HK-2 (cell line): ENCODE measurements around the gene RRBP1.
"Not testable (repeated sequence)": the region's sequence is repeated elsewhere in the genome, so short reads cannot be mapped to it uniquely, and the experiment has no call there.

Source experiments
- DNase-seq: peaks from one replicate; pipeline ENCODE4 v3.0.0-alpha.2; 2018; ENCODE audit not compliant: unreplicated experiment

Gene RRBP1

GRCh38 chr20:17662333-17663039 lies 19.6 kb downstream of the RRBP1 start:
- no peak for DNase-seq

DNA sequence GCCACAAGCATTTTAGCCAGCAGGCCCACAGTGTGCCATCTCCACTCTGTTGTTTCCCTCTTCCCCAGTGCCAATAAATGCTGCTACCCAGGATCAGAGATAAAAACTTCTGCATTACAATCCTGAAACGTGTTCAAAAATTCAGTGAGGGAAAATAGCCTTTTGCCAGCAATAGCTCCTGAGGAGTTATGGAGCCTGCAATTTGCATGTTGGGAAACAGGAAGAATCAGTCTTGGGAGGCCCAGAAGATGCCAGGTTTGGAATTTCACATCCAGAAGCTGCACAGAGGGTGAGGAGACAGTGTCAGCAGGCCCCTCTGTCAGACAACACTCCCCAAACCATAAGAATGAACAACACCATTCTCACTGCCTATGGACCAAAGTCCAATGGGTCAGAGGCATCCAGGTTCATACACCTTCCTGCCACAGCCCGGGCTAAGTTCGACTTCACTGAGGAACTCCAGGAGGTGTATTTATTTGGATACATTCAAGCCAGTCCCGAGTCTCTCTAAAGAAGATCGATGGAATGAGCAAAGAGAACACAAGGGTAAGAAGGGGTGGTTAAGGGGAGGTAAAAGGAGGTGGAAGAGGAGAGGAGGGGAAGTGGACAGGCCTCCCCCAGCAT lies 20.8 kb downstream of the RRBP1 start:
- no peak for DNase-seq

DNA sequence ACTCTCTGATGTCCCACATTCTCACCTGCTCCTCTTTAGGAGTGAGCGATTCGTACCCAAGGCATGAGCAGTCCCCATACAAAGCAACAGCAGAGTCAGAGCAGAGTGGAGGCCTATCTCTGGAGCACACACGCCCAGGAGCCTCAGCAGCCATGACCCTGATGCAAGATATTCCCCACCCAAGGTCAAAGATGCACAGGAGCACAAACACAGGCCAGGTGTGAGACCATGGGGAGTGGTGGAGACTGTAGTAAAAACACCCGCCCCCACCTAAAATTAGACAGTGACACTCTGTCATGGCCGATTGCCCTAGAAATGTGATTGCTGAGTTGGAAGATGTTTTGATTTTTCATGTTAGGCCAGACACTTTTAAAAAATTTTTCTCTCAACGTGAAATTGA lies 21.4 kb downstream of the RRBP1 start:
- no peak for DNase-seq

GRCh38 chr20:17659801-17660200 lies 22.2 kb downstream of the RRBP1 start:
- DNase-seq = no peak

GRCh38 chr20:17659344-17659743 lies 22.7 kb downstream of the RRBP1 start:
- not testable (repeated sequence) for DNase-seq

DNA sequence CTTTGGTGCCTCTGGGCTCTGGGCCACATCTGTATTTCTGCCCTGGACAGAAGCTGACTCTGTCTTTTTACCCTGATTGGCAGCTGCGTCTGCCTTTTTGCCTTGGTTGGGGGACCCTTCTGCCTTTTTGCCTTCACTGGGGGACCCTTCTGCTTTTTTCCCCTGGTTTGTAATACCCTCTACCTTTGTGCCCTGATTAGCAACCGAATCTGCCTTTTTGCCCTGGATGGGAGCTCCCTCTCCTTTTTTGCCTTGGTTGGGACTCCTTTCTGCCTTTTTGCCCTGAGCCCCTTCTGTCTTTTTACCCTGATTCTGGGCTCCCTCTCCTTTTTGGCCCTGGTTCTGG lies 23.4 kb downstream of the RRBP1 start:
- DNase-seq = no peak

- DNase-seq = no peak
Observed at GRCh38 chr20:17657898-17658647, 24.0 kb downstream of the RRBP1 start.

DNA sequence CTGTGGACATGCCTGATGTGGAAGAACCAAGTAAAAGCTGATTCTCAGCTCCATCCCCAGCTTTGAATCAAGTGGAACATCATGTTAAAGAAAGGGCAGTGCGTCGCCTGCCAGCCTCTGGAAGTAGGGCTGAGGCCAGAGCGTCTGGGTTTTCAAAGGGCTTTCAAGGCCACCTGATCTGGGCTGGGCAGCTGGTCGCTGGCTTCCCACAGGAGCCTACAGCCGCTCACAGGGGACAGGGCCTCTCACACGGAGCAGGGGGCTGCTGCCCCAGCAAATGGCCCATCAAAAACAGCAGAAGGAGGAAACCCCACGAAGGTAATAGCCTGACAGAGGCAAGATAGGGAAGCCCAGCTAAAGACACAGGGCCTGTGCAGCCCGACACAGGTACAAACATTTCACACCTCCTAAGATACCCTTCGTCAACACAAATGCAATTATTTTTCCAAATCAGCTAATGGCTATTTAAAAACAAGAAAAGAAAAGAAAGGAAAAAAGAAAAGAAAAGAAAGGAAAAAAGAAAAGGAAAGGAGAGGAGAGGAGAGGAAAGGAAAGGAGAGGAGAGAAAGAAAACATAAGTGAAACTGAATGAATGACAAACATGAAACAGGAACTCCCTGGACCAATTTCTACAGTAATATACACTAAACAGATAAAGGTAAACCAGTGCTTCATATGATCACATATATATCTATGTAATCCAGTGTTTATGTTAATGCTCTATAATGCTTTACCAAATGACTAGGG lies 24.8 kb downstream of the RRBP1 start:
- no peak for DNase-seq

DNA sequence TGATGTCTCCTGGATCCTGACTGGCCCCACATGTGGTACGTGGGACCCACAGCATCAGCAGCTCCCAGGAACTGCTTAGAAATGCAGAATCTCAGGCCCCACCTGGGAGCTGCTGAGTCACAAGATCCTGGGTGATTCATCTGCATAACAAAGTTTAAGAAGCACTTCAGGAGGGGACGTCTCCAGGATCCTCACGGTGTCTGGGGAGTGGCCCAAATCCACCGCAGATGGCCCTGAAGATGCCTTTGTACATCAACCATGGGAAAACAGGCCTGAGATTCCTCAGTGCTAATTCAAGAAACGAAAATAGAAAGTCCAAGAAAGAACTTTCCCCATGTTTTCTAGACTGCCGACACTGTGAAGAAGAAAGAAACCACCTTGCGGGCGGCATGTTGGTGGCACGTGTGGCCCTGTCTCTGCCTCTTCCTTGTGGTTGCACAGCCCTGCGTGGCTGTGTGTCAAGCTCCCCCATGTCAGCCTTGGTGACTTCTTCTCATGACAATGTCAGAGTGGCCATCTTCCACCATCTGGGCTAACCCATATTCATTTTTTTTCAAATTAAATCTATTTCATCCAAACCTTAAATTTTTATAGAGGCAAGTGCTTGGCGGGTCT lies 26.1 kb downstream of the RRBP1 start:
- no peak for DNase-seq

GRCh38 chr20:17655286-17655651 lies 26.8 kb downstream of the RRBP1 start:
- DNase-seq = no peak

- no peak for DNase-seq
Observed at GRCh38 chr20:17654649-17655285, 27.3 kb downstream of the RRBP1 start.

- no peak for DNase-seq
Observed at GRCh38 chr20:17653835-17654648, 28.0 kb downstream of the RRBP1 start.

- no peak for DNase-seq
Observed at GRCh38 chr20:17652411-17652810, 29.6 kb downstream of the RRBP1 start.

- no peak for DNase-seq
Observed at GRCh38 chr20:17651760-17652388, 30.2 kb downstream of the RRBP1 start.

- no peak for DNase-seq
Observed at GRCh38 chr20:17651129-17651759, 30.8 kb downstream of the RRBP1 start.

DNA sequence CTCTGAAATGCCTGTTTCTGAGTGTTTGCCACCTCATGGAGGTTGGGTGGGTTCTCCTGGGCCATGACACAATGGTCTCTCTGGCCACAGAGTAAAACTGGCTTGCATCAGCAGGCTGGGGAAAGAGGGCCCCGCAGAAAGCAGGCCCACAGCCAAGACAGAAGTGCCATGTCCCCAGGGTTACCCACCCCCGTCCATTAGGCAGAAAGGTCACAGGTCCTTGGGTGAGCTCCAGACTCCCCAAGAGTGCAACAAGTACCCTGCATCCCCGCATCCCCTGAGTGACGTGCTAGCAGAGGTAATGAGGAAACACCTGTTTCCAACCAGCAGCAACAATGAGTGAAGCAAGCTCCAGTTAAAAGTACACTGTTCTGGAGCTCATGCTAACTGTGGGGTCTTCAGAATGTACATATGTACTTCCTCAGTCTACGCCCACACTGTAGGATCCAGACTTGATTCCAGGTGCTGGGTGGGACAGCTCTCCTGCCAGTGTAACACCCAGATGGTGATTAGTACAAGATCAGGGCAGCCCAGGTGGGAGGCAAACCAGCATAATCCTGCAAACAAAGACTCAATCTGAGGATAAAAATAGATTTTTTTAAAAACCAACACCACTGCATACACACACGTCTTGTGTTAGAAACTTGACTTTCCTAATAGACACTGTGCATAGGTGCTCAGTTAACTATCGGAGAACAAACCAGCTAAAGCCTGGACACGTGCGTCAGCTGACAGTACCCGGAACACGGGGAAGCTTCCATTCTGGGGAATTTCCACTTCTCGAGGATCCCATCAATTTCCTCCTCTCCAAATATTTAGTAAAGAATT lies 31.5 kb downstream of the RRBP1 start:
- DNase-seq = no peak

- no peak for DNase-seq
Observed at GRCh38 chr20:17648791-17649730, 33.0 kb downstream of the RRBP1 start.

DNA sequence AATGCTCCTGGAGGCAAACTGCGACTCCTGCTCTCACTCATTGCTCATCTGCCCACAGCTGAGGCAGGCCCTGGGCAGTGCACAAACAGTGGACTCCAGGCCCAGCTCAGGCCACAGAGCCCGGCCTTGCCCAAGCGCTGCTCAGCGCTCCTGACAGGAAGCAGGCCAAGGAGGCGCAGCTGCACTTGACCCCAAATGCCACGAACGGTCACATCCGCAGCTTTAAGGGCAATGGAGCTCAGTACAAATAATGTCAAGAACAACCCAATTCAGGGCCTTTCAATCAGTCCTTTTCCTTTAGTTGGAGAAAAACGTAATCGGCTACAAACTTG lies 33.8 kb downstream of the RRBP1 start:
- DNase-seq = no peak
